WTC11 (cell line): ENCODE results near the gene CNFN.
A peak's percentile ranks its signal among the peaks of the same experiment; 100 is the strongest.

Experiments
- CREM ChIP-seq: sonication (generic); formaldehyde crosslinking; IDR thresholded peaks from 2 replicates; pipeline ENCODE4 v1.8.1; 2022; ENCODE audit warnings: mild to moderate bottlenecking, missing genetic modification reagents, moderate library complexity
- GABPB1 ChIP-seq: sonication (generic); formaldehyde crosslinking; IDR thresholded peaks from 2 replicates; pipeline ENCODE4 v1.8.1; 2023; ENCODE audit warnings: mild to moderate bottlenecking, missing genetic modification reagents
- NFYB ChIP-seq: sonication (generic); formaldehyde crosslinking; conservative IDR thresholded peaks from 2 replicates; pipeline ENCODE4 v1.8.0; 2022; ENCODE audit warnings: low read depth, missing genetic modification reagents
- ZNF121 ChIP-seq: sonication (generic); formaldehyde crosslinking; IDR thresholded peaks from 2 replicates; pipeline ENCODE4 v1.8.0; 2023; ENCODE audit warnings: missing genetic modification reagents
- ZNF671 ChIP-seq: fragments of 250-450 bp; sonication (Bioruptor Pico); IDR thresholded peaks from 2 replicates; pipeline ENCODE4 v1.8.0; 2021; ENCODE audit warnings: mild to moderate bottlenecking
- TF ChIP-seq, protein P1 (sequence below): fragments of 200-600 bp; IDR thresholded peaks from 2 replicates; pipeline ENCODE4 v1.8.0; 2022; ENCODE audit warnings: antibody characterized with exemption
- TF ChIP-seq, protein P2 (sequence below): sonication (generic); formaldehyde crosslinking; IDR thresholded peaks from 2 replicates; pipeline ENCODE4 v1.8.0; 2022; ENCODE audit warnings: mild to moderate bottlenecking, missing genetic modification reagents
- TF ChIP-seq, protein P3 (sequence below): sonication (generic); formaldehyde crosslinking; conservative IDR thresholded peaks from 2 replicates; pipeline ENCODE4 v1.8.1; 2022; ENCODE audit warnings: mild to moderate bottlenecking, missing genetic modification reagents
- TF ChIP-seq, protein P4 (sequence below): sonication (generic); formaldehyde crosslinking; IDR thresholded peaks from 2 replicates; pipeline ENCODE4 v1.8.1; 2023; ENCODE audit warnings: mild to moderate bottlenecking, missing genetic modification reagents

DNA sequence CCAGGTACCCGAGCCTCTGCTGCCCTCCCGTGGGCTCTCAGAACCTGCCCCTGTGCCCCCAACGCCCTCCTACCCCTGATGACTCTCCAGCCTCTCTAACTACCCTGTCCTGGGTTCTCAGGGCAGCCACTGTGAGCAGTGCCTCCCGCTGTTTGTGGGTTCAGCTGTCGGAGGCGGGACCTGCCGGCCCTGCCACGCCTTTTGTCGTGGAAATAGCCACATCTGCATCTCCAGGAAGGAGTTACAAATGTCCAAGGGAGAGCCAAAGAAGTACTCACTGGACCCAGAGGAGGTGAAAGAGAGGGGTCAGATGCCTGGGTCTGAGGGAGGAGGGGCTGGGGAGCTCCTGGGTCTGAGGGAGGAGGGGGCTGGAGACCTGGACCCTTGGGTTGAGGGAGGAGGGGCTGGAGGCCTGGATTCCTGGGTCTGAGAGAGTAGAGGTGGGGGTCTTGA, 20.0 kb downstream of the CNFN start:
- TF ChIP-seq, protein P1, sequence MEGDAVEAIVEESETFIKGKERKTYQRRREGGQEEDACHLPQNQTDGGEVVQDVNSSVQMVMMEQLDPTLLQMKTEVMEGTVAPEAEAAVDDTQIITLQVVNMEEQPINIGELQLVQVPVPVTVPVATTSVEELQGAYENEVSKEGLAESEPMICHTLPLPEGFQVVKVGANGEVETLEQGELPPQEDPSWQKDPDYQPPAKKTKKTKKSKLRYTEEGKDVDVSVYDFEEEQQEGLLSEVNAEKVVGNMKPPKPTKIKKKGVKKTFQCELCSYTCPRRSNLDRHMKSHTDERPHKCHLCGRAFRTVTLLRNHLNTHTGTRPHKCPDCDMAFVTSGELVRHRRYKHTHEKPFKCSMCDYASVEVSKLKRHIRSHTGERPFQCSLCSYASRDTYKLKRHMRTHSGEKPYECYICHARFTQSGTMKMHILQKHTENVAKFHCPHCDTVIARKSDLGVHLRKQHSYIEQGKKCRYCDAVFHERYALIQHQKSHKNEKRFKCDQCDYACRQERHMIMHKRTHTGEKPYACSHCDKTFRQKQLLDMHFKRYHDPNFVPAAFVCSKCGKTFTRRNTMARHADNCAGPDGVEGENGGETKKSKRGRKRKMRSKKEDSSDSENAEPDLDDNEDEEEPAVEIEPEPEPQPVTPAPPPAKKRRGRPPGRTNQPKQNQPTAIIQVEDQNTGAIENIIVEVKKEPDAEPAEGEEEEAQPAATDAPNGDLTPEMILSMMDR = no peak
- TF ChIP-seq, protein P2, sequence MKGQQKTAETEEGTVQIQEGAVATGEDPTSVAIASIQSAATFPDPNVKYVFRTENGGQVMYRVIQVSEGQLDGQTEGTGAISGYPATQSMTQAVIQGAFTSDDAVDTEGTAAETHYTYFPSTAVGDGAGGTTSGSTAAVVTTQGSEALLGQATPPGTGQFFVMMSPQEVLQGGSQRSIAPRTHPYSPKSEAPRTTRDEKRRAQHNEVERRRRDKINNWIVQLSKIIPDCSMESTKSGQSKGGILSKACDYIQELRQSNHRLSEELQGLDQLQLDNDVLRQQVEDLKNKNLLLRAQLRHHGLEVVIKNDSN (CRISPR knock-in tag) = no peak
- no peak for TF ChIP-seq GABPB1 (CRISPR knock-in tag)
- TF ChIP-seq NFYB (CRISPR knock-in tag) = no peak
- TF ChIP-seq, protein P3, sequence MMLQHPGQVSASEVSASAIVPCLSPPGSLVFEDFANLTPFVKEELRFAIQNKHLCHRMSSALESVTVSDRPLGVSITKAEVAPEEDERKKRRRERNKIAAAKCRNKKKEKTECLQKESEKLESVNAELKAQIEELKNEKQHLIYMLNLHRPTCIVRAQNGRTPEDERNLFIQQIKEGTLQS (CRISPR knock-in tag) = no peak
- TF ChIP-seq, protein P4, sequence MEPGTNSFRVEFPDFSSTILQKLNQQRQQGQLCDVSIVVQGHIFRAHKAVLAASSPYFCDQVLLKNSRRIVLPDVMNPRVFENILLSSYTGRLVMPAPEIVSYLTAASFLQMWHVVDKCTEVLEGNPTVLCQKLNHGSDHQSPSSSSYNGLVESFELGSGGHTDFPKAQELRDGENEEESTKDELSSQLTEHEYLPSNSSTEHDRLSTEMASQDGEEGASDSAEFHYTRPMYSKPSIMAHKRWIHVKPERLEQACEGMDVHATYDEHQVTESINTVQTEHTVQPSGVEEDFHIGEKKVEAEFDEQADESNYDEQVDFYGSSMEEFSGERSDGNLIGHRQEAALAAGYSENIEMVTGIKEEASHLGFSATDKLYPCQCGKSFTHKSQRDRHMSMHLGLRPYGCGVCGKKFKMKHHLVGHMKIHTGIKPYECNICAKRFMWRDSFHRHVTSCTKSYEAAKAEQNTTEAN = peak; percentile 88
- TF ChIP-seq CREM = 0 out of 2 replicates have a peak, but pooled peaks have one; percentile 23
- no peak for TF ChIP-seq ZNF121
- no peak for TF ChIP-seq ZNF671
